HG02642 (cell line): ENCODE measurements around the gene QSOX1.
A peak's percentile ranks its signal among the peaks of the same experiment; 100 is the strongest.
"Not testable (repeated sequence)": the region's sequence is repeated elsewhere in the genome, so short reads cannot be mapped to it uniquely, and the experiment has no call there.

ENCODE experiments used
- ATAC-seq: cut with Tn5 transposase; IDR thresholded peaks from one replicate; pipeline ENCODE4 v1.9.1; 2021; ENCODE audit warnings: mild to moderate bottlenecking; ENCODE audit not compliant: unreplicated experiment, poor library complexity

Gene QSOX1, protein sequence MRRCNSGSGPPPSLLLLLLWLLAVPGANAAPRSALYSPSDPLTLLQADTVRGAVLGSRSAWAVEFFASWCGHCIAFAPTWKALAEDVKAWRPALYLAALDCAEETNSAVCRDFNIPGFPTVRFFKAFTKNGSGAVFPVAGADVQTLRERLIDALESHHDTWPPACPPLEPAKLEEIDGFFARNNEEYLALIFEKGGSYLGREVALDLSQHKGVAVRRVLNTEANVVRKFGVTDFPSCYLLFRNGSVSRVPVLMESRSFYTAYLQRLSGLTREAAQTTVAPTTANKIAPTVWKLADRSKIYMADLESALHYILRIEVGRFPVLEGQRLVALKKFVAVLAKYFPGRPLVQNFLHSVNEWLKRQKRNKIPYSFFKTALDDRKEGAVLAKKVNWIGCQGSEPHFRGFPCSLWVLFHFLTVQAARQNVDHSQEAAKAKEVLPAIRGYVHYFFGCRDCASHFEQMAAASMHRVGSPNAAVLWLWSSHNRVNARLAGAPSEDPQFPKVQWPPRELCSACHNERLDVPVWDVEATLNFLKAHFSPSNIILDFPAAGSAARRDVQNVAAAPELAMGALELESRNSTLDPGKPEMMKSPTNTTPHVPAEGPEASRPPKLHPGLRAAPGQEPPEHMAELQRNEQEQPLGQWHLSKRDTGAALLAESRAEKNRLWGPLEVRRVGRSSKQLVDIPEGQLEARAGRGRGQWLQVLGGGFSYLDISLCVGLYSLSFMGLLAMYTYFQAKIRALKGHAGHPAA

DNA sequence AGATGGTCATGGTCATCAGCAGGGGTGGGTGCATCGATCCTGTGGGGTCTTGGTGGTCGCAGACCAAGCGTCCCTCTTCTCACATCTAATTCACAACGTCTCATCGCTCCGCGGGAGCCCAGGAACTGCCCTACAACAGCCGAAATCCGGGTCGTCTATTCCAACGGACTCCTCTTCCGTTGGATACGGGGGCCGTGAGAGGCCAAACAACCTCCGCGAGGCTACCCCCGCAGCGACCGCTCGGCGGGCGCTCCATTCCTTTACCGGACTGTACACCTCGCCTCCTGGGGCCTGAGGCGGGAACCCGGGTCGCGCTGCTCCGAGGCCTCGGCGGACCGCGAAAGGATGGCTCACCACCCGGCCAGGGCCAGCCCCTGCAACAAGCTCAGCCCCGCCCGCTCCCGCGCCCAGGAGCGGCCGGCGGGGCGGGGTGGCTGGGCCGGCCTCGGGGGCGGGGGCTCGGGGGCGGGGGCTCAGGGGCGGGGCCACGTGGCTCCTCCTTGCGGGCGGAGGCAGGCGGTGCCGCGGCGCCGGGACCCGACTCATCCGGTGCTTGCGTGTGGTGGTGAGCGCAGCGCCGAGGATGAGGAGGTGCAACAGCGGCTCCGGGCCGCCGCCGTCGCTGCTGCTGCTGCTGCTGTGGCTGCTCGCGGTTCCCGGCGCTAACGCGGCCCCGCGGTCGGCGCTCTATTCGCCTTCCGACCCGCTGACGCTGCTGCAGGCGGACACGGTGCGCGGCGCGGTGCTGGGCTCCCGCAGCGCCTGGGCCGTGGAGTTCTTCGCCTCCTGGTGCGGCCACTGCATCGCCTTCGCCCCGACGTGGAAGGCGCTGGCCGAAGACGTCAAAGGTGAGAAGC lies at the start of gene QSOX1:
QSOX1 (plus strand) TSS at position 545 of the 857 bp plus-strand sequence; CDS start at position 584, 39 bp downstream.
- peak; percentile 92 for ATAC-seq

DNA sequence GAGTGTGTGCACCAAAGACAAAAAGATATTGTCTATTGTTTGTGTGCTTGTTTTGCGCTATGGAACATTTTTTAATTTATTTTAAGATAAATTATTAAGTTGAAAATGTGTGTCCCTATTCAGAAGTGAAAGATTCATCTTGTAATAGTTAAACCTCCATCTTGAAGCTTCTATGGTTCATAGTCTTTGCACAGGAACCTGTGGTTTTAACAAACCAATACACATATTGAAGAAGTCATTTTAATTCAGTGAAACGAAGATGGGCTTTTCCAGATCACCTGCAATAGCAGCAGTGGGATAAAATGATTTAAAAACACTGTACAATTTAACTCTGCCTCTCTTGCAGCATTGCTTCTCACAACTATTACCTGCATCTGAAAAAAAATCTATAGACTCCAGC lies 42.6 kb upstream of the QSOX1 start:
- ATAC-seq: no peak

DNA sequence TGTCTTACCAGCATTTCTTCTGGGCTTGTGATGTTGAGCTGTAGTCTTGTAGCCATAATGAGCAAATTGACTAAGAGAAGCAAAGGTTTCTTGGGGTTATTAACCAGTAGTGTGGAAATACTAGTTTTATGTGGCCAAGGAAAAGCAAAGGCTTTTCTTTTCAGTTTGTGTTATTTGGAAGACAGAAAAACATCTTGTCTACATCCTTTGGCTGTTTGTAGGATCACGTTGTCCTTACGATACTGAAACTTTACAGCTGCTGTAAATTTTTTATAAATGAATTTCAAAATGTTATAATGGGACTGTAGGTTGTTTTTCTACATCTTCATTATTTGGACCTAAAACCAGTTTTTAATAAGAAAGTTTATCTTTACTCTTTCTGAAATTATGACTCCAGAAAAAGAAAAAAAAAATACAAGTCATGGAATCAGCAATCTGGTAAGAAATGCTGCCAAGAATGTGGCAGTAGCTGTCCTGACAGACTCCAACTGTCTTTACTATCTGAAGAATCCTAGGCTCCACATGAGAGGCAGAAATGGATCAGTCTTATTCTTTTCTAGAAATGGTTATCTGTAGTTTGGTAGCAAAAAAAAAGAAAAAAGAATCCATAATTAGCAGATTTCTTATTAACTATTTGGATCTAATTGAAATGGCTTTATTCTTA lies 41.6 kb upstream of the QSOX1 start:
- ATAC-seq: no peak

DNA sequence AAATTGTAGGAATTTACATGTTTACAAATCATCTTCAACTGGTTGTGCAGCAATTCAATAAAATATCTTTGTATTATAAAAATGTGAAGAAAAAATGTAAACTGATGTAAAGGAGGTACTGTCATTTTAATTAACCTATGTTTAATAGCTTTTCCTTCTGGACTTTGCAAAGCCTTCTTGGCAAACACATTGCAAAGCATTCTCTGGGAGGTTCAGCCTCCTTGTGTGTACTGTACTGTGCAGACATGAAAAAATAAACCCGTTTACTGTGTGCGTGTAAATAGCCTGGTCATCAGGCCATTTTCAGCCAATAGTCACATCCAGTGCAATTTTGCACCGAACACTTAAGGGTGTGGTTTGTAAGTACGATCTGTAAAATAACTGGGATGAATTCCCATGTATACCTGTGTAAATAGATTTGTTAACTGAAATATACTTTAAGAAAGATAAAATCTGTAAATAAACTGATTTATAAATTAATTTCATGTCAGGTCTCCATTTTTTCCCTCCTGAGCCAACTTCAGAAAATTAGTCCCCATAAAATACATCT lies 40.2 kb upstream of the QSOX1 start:
- no peak for ATAC-seq

DNA sequence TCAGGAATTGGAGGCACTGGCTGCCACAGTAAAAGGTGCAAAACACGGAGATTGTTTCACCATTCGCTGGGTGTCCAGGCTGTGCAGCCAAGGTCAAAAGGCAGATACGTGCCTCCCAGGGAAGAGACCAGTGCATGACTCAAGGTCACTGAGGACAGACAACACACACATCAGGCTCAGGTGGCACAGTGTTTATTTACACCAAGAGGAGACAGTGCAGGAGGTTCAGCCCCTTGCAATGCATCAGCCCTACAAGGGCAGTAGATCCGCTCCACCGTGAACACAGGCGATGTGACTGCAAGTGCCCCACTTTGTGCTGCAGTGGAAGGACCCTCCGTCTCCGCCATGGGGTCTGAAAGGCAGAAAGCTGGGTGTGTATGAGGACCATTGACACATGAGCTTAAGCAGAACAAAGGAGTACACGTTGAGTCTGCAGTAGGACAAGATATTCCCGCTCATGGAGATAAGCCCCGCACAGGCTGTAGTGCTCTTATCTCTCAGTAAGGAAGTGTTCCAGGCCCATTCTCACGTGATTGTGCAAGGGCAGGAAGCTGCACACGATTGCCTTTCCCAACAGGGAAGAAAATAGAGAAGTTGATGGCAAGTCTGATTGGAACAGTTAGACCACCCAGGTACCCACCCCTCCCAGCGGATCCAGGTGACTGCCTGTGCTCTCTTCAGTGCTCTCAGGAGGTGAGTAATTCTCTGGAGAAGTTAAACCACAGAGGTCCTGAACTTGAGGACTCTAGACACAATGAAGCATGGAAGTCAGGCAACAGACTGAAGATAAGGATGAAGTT lies 37.5 kb upstream of the QSOX1 start:
- no peak for ATAC-seq

DNA sequence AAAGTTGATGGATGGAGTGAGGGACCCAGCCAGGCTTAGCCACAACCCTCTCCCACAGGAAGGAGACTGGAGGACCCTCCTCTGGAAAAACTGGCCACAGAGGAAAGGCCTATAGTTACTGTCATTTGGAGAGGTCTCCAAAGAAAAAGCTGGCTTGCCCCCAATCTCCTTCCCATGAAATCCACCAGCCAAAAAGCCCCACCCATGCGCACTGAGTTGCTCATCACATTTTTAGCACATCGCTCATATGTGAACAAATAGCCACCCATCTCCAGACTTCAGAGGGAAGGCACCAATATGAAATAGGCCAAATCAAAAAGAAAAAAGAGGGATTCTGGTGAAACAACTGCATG lies 36.9 kb upstream of the QSOX1 start:
- no peak for ATAC-seq

DNA sequence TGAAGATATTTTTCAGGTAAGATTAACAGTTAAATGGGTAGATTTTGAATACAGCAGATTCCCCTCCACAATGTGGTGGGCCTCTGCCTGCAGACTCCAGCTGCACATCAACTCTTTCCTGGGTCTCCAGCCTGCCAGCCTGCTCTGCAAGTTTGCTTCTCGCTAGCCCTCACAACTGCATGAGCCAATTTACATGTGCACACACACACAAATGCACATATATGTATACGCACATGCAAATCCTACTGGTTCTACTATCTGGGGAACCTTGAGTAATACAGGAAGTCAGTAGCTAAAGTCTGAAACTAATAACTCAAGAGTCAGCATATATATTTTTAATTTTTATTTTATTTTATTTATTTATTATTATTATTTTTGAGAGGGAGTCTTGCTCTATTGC lies 34.8 kb upstream of the QSOX1 start:
- ATAC-seq: no peak

DNA sequence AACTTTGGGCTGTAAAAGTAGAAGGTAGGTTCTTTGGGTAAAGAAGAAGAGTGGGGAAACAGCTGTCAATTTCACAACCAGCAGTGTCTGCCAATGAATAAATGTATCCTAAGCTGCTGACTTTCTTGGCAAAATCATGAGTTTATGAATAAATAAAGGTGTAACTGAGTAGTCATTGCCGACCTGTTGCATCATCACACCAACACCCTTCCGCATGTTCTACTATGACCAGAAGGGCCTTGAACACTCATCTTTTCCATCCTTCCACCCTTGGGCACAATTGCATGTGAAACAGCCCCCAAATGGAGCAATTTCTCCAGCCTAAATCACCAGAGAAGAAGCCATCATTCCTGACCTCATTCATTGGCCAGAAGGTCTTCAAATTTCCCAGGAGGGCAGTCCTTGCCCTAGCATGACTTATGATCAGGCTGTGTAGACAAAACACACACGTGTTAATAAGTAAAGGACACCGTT lies 31.2 kb upstream of the QSOX1 start:
- ATAC-seq: no peak

DNA sequence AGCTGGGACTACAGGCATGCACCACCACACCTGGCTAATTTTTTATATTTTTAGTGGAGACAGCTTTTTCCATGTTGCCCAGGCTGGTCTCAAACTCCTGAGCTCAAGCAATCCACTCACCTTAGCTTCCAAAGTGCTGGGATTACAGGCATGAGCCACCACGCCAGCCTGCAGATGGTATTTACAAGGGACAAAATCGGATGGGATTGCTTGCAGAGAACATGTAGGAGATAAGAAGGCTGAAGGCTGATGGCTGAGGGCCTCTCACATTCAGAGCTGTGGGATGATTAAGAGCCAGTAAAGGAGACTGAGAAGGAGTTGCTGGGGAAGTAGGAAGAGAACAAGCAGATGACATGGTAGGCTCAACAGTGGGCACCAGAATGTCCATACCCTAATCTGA lies 24.0 kb upstream of the QSOX1 start:
- ATAC-seq: no peak

DNA sequence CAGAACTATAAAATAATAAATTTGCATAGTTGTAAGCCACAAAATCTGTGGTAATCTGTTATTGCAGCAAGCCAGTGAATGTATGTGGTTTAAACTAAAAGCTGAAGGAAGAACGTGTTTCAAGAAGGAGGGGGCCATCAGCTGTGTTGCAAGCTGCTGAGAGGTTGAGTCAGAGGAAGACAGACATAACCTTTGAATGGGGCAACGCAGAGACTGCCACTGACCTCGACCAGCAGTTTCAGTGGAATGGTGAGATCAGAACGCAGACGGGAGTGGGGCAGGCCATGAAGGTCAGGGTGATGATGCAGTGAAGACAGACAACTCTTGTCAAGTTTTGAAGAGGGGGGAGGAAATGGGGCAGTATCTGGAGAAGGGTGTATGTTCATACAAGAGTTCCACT lies 23.2 kb upstream of the QSOX1 start:
- no peak for ATAC-seq

DNA sequence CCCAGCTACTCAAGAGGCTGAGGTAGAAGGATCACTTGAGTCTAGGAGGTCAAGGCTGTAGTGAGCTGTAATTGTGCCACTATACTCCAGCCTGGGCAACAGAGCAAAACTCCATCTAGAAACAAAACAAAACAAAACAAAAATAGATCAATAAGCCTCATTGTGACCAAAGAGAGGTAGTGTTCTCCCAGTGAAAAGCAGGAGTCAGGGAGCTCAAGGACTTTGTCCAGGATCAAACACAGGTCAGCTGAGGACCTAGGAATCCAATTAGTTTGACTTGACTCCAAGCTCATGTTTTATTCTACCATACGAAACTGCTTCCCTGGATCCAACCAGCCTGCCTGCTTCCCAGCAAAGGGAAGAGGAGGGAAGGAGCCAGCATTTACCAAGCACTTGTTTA lies 21.5 kb upstream of the QSOX1 start:
- no peak for ATAC-seq

DNA sequence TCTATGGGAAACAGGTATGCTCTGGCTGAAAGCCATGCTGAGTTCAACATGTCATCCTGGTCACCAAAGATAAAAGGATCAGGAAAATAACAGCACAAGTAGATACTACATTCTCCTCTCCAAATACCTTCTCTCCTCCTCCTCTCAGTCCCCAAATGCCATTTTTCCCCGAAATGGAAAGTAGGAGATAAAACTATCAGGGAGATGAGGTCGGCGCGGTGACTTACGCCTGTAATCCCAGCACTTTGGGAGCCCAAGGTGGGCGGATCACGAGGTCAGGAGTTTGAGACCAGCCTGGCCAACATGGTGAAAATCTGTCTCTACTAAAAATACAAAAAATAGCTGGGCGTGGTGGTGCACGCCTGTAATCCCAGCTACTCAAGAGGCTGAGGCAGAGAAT lies 21.0 kb upstream of the QSOX1 start:
- not testable (repeated sequence) for ATAC-seq

DNA sequence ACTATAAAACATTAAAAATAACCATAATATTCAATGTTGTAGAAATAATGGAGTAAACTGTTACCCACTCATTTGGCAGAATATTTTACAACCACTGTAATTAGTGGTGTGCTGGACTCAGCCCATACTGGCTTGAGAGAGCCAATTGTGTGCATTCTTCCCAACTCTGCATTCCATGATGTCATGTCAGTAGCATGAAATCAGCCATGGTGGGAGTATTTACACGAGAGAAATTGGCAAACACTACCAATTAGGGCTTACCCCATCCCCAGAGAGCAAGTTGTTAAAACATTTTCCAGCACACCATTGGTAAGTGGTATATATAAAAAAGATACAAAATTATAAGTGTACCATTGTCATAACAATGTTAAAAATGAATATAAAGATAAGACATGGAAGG lies 19.1 kb upstream of the QSOX1 start:
- ATAC-seq: no peak

DNA sequence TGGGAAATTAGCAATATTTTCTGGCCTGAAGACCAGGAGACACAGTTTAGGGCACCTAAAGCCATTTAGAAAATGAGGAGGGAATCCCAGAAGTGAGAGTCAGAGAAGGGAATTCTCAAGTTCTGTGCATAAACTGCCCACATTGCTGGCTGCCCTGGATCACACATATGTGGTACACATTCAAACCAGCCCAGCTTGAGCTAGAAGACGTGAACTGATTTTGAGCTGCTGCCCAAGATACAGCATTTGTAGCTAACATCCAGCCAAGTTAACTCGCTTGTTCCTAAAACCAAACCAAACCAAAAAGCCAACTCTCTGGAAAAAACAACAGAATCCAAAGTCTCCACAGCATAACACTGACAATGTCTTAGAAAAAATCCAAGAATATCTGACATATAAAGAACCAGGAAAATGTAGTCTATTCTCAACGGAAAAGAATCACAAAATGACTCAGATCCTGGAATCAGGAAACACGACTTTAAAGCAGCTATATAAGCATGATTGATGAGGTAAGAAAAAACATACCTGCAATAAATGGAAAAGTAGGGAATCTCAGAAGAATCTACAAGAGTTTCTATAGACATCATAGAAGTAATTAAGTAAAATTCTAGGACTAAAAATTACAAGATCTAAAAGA lies 18.2 kb upstream of the QSOX1 start:
- no peak for ATAC-seq

DNA sequence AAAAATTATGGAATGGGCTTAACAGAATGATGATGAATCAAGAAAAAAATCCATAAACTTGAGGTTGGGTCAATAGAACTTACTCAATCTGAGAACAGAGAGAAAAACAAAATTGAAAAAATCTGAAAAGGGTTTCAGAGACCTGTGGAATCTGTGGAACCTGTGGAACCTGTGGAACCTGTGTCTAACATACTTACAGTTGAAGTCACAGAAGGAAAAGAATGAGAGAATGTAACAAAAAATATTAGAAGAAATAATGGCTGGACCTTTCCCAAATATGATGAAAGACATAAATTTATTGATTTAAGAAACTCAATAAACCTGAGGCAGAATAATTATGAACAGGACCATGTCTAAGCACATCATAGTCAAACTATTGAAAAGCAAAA lies 17.7 kb upstream of the QSOX1 start:
- no peak for ATAC-seq

DNA sequence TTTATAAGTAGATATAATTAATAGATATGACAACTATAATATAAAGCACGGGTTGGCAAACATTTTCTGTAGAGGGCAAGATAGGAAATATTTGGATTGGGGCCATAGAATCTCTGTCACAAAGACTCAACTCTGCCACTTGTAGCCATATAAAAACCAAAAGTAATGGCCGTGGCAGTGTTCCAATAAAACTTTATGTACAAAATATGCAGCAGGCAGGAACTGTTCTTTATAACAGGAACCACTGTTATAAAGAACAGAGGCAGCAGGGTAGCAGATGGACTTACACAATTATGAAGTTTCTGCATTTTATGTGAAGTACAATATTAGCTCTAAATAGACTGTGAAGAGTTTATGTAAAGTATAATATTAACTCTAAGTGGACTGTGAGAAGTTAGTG lies 16.9 kb upstream of the QSOX1 start:
- no peak for ATAC-seq

DNA sequence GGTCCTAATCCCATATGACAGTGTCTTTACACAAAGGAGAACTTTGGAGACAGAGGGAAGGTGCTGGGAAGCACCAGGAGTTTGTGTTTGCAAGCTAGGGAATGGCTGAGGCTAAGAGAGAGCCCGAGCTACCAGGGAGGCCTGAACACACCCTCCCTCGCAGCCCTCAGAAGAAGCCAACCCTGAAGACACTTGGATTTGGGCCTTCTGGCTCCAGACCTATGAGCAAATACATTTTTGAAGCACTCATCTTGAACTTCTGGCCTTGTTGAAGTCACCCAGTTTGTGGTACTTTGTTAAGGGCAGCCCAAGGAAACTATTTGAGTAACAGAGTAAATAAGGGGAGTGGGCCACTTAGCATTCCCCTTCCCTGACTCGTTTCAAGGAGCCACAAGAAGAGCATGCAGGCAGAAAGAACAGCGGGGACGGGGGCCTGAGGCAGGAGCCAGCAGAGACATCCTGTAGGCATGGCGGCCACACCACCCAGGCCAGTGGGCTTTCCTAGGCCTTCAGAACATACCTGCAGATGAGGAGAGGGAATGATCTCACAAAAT lies 13.2 kb upstream of the QSOX1 start:
- no peak for ATAC-seq

DNA sequence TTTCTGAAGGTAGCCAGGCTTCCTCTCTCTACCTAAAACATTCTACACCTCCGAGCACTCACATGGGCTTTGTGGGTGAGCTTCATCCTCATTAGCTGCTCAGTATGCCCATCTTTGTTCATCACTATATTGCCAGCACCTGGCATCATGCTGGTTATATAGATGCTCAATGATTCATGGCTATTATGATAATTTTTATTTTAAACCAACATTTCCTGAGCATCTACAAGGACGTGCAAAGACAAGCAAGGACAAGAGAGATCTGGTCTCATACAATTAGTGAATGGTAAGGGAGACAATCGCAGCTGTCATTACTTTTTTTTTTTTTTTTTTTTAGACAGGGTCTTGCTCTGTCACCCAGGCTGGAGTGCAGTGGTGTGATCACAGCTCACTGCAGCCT lies 11.3 kb upstream of the QSOX1 start:
- ATAC-seq: no peak
